HG03432 (cell line): ENCODE measurements around the gene WNT9A.

Experiments used
- ATAC-seq: cut with Tn5 transposase; IDR thresholded peaks from one replicate; pipeline ENCODE4 v1.9.1; 2021; ENCODE audit warnings: mild to moderate bottlenecking, moderate library complexity; ENCODE audit not compliant: unreplicated experiment

The WNT9A gene

DNA sequence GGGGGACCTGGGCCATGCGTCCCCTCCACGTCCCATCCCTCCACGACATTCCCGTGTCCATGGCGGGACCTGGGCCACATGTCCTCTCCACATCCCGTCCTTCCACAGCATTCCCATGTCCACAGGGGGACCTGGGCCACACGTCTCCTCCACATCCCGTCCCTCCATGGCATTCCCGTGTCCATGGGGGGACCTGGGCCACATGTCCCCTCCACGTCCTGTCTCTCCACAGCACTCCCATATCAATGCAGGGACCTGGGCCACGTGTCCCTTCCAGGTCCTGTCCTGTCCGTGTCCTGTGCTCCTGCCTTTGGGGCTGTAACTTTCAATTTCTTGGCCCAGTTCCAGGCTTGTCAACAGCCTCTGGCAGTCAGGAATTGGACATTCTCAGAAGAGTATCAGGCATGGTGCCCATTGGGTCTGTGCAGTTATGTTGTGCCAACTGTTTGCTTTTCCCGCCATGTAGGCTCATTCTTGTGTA lies 47.1 kb downstream of the WNT9A start:
- ATAC-seq = no peak

DNA sequence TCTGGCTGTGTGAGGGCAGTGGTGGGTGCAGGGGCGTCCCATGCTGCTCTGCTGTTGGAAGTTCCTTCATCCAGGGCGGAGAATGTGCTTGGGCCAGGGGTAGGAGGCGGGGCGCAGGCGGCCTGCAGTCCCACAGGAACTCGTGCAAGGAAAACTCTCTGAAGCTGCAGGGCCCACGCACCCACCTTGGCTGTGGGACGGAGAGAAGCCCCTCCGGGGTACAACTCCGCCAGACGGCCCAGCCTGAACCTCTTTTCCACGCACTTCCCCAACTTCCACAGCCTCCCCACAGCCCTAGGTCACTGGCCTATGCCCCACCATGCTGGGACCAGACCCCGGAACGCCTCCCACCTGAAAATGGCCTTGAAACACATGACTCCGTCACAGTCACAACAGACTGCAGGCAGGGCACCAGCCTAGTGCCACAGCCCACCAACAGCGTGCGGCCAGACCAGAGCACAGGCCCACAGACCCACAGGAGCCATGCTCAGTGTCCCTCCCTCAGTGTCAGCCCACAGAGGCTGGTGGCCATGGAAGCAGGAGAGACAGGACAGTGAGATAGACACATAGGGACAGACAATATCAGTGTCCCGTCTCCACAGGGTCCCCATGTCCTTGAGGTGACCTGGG lies 47.8 kb downstream of the WNT9A start:
- ATAC-seq = no peak

DNA sequence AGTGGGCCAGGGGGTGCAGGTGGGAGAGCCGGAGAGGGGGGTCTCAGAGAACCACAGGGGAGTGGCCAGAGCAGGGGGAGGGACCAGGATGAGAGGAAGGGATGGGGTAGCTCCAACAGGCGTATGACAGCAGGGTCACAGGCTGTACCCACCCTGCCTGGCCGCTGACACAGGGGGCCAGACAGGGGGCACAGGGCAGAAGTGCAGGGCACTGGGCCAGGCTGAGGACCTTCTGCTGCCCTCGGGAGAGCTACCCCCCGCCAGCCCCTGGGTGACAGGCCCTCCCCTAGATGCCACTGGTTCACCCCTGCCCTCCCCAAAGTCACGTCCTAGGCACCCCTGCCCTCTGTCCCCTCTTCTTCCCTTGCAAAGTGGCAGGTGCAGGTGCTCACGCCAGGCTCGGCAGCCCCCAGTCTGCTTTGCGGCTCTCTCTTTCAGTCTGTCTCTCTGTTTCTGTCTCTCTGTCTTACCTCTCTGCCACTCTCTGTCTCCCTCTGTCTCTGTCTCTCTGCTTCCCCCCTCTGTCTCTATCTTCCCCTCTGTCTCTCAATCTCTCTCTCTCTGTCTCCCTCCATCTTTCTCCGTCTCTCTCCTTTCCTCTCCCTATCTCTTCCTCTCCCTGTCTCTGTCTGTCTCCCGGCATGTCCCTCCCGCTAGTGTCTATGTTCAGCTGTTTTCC lies 48.5 kb downstream of the WNT9A start:
- no peak for ATAC-seq

DNA sequence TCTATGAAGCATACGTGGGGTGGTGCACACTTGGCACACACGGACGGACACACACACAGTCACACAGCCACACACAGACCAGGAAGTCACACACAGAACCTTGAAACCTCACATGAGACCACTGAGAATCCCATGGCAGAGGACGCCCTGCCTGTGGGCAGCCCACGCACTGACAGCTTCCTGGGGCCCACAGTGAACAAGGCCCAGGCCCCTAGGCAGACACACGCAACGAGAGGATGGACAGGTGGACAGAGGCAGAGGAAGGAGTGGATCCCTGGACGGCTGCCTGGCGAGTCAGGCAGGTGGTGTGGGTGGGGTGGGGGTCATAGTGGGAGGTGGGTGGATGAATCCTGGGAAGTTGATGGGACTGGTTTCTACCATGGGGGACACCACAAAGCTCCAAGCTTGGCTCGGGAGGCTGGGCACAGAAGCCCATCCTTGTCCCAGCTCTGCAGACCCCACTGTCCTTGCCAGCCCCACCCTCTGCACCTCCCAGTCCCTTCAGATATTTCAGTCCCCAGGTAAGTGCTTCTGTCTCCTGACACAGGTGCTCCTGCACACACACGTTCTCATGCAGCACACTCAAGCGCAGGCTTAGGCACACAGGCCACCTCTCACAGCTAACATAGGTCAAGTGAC lies 49.1 kb downstream of the WNT9A start:
- ATAC-seq = no peak

DNA sequence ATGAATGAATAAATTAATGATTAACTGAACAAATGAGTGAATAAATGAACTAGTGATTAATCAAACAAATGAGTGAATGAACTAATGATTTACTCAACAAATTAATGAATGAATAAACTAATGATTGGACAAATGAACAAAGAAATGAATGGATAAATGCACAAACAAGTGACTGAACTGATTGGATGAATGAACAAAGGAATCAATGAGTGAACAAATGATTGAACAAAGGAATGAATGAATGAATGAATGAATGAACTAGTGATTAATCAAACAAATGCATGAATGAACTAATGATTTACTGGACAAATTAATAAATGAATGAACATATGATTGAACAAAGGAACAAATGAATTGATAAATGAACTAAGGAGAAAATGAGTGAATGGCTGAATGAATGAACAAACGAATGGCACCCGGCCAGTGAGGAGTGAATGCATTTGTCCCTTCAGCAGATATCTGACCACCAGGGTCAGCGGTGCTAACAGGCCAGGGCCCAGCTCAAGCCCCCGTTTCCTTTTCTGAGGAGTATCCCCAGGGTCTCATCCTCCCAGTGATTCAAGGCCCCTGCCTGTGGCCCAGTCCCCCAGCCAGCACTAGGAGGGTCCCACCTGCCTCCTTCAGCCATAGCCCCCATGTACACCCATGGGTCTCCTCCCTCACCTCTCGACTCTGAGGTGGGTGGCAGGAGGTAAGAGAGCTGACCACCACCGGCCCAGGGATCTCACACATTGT lies 49.9 kb downstream of the WNT9A start:
- no peak for ATAC-seq

DNA sequence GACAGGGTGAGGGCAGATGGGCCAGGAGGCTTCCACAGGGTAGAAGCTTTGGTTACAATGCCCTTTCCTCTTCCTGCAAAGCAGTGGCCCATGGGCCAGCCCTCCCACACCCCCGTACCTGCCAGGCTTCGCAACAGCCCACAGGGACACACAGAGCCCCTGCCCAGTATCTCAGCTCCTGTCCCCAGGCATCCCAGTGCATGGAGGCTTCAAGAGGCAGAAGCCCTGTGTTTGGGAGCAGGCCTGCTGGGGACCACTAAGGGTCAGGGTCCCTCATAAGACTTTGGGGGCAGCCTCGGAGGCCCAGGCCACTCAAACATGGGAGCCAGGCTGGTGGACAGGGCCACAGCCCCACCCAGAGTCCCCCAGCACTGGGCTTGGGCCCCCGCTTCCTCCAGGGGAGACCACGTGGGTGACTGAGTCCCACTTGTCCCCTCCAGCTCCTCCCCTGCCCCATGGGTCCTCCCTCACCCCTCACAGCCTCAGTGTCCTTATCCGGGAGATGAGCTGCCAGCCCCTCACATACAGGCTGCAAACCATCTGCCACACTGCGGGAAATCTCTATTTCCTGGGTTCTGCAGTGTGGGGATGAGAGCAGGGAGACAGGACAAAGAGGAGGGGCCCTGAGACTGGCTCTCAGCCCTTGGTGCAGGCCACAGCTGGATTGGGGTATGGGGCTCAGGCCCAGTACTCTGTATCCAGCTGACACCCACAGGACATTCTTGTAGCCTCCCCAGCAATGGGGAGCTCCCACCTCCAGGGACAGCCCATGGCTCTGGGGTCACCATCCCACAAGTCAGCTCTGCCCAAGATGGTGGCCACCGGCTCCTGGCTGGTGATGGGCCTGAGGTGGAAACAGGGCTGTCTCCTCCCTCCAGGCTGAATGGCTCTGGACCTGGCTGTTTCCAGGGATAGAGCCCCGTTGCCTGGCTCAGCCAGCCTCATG lies 50.7 kb downstream of the WNT9A start:
- ATAC-seq = no peak

DNA sequence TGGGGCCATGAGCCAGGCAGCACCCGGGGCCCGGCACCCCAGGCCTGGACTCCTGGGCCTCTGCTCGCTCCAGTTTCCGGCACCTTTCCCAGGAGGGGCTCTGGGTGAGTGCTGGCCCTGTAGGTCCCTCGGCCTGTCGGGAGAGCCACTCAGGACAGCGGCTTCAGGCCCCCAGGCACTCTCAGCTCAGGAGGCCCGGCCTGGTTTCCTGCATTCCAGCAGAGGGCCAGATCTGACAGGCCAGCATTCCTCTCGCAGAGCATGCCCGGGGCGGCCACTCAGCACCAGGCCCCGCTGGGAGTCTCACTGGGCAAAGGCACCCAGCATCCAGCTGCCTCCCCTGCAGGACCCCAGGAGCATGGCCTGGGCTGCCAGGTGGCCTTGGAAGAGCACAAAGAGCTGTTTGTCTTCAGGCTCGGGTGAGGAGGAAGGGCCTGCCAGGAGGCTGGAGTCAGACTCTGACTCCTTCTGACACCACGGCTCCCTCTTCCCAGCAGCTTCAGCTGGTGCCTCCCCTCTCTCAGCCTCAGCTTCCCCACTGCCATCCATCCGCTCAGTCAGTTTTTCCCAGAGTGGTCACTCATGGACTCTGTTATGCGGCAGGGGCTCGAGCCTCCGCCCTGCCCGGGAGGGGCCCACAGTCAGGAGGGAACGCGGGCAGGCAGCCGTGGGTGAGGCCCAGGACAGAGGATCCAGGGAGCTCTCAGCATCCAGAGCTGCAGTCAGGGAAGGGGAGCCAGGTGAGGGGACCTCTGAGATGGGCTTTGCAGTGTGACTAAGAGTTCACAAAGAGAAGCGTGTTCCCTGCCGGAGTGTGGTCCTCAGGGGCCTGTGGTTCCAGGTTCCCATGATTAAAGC lies 51.7 kb downstream of the WNT9A start:
- ATAC-seq = no peak

DNA sequence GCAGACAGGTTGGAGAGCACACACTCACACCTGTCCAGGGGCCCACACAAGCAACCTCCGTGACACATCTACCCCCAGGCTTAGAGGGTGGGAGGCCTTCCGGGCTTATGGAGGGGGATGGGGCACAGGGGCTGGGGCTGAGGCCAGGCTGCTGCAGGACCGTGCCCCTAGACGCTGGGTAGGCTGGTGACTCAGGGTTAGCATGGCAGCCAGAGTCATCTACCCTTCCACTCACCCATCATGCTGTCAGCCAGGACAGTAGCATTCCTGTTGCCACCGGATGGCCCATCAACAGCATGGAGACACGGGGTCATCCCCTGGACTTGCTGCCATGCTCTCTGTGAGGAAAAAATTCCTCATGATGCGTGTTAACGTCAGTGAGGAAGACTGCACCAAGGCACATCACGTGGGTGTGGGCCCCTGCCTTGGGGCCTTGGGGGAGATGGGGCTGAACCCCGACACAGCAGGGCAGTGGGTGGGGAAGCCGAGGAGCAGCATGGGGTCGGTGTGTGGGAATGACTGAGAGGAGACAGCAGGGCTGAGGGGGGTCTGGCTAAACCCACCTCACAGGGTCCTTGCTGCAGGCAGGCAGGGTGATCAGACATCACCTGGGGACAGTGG lies 52.8 kb downstream of the WNT9A start:
- no peak for ATAC-seq

DNA sequence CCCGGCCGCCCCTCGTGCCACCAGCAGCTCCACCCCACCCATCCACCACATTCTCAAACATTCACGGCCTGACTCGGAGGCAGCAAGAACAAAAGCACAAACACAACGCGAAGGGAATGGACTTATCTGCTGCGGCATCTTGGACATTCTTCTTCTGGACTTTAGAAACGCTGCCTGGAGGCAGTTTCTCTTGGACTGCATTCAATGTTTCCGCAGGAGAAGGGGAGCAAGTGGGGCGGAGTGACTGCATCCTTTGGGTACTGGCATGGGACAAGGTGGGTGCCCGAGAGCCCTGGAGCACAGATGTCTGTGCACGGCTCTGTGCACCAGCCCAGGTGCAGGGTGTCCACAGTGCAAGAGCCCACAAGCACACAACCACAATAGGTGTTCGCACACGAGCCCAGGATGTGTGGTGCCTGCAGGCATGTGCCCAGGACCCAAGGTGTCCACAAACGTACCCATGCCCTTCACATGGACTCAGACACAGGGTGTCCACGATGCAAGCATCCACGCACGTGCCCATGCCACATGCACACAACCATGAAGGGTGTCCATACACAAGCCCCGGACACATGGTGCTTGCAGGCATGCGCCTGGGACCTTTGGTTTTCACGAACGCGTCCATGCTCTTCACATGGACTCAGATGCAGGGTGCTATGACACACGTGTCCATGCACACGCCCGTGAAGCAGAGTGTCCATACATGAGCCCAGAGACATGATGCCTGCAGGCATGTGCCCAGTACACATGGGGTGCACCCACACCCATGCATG lies 53.6 kb downstream of the WNT9A start:
- ATAC-seq = no peak

DNA sequence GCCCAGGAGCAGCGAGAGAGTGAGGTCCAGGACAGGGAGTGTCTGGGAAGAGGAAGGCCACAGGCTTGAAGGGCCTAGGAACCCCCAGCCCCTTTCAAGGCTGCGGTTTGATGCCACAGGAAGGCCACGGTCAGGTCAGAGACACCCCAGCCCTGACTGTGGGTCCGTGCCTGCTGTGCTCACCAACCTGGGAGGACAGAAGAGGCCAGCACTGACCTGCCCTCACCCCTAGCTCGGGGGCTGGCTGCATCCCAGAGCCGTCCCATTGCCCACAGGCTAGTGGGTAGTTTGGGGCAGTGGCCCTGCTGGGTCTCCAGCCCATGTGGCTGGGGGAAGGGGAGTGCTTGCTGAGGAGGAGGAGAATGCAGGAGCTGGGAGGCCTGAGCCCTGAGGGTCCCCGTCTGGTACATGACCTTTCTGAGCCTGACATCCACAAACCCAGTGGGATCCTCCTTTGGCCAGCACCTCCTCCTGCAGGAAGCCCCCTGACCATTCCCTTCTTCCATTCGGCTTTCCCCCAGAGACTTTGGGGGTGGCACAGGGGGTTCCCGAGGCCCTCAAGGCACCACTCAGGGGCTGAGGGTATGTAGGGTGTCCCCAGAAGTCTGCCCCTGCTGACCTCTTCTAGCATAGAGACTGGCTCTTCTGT lies 54.3 kb downstream of the WNT9A start:
- ATAC-seq = no peak

DNA sequence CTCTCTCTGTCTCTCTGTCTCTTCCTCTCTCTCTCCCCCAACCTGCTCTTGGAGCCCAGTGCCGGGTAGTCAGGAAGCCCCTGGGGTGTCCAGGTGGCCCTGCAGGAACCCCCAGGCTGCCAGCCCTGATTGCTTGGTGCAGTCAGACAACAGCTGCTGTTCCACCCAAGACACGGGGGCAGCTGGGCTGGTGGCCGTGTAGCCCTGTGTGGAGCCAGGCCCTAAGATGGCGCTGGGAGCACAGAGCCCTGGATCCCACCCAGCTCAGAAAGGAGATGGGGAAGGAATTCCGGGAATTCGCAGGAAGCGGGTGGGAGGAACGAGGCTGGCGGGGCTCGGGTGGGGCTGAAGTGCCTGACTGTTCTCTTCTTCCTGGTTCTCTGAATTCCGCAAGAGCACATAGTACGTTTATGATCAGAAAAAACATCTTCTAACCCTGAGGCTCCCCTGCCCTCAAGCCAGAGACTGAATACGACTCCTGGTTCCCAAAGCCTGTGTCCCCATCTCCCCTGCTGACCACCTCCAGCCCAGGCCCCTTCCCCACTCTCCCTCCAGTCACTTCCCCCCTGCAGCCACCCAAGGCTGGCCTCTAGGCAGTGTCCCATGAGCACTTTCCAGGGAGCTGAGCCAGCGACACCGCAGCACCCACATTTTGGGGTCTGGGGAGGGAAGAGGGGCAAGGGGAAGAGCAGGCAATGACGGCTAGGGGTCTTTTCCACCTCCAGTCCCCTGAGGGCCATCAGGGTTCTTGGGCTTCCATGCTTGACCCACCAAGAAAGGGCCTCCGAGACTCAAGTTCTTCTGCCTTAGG lies 55.0 kb downstream of the WNT9A start:
- no peak for ATAC-seq

DNA sequence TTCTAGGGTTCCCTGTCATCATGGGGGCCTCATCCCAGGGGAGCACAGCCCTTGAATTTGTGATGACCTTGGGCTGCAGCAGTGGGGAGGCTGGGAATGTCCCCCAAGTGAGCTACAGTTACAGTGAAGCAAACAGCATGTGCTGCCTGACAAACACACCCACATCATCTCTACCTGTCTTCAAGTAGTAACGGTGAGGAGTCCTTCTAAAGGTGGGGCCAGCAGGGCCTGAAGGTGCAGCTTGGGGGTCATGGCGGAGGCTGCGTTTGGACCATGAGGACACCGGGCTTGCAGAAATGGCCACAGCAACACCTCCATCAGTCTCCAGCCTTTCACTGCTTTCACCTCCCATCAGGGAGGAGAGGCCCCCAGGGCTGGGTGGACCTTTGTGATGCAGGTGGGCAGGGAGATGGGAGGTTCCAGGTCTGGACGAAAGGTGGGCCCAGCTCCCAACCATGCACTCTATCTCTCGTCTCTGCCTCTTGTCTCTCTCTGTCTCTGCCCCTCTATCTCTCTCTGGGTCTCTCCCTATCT lies 55.7 kb downstream of the WNT9A start:
- no peak for ATAC-seq

DNA sequence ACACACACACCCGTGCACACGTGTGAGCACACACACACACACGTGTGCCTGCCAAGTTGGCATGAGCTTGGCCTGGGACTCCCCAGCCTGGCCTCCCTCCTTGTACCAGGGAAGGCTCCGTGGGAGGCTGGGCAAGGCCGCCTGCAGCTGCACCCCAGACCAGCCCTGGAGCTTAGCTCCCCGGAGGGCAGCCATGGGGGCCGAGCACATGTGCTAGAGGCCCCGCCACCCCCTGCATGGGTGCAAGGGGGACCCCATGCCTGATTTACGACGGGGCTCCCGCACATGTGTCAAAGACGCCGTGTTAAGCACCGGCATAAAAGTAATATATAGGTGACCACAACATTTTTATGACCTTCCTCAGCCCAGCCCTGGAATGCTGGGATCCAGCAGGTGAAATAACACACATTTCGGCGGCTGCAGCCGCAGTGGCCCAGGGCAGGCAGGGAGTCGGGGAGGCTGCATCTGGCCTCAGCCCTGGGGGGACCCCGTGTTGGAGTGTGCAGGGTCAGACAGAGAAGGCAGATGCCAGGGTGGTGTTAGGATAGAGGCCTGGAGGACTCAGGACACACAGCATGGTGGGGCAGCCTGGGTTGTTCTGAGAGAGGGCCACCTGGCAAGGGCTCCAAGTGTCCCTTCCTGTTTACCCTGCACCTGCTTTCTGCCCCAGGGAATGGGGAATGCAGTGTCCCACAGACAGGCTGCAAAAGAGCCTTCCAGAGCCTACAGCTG lies 56.3 kb downstream of the WNT9A start:
- ATAC-seq = no peak

DNA sequence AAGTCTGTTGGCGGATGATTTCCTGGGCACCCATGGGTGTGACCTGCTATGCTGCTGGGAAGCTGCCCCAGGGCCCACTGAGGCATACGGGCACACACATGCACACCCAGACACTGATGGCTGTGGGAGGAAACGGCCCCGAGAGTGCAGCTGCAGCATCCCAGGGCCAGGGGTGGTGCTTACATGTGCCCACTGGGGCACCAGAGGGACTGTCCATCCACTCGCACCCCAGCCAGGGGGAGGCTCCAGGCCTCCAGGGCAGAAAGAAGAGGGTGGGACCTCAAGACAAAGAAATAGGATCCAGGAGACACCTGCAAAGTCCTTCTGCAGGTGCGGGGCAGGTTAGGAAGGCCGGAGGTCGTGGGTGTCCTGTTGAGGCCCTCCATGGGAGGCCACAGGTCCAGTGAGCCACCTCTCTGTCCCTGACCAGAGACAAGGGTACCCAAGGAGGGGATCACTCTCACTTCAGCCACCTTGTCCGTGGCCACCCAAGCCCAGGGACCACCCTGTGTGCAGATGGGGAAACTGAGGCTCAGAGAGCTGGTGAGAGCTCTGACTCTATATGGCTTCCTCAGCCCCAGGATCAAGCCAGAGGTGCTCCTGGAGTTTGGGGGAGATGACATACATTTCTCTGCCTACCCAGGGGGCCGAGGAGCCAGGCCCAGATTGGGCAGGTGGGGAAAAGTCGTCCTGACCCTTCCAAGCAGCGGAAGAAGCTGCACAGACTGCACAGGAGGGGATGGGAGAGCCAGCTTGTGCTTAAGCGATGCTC lies 57.1 kb downstream of the WNT9A start:
- no peak for ATAC-seq

DNA sequence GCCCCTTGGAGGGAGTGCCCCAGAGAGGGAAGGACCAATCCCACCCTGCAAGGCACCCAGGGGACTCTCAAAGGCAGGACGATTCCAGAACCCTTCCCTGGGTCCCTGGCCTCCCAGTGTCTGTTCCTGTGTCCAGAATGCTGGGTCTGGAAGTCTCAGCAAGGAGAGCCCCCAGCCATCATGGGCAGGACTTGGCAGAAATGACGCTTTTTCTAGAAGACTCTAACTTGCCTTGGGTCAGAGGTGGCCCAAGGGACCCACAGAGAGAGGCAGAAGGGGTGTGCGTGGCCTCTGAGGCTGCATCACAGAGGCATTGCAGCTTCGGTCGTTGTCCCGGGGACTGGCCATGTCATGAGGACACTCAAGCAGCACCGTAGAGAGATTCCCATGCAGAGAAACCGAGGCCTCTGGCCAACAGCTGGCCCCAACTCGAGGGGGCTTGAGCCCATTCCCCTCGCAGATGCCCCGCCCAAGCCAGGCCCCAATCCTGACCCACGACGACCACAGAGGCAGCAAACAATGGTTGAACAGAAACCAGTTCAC lies 57.8 kb downstream of the WNT9A start:
- no peak for ATAC-seq
